ENCODE measurements around the gene RASGEF1B. TPM values are rescaled to one million over a fixed set of nuclear protein-coding genes. Genes with fewer than 3 reads are reported as not detected.

The RASGEF1B gene
- total and polyA plus RNA-seq, 12 donors: 5.6 to 27.2 (median 8.8) TPM

DNA sequence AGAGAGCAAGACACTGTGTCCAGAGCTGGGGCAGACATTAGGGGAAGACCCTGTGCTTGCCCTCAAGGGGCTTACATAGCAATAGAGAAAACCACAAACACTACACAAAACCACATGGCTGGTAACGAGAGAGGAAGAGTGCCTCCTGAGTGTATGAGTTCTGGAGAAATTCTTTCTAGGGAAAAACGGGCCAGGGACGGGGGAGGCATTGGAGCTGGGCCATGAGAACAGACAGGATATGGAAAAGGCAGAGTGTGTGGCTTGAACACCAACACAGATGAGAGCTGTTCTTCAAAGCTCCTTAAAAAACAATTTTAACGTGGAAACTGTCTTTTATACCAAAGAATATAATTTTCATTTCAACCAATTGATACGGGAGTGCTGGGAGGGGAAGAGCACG lies 42.7 kb downstream of the RASGEF1B start:
- H3K27me3 ChIP-seq: no peaks in the 10 kb centered on the region
- H3K4me1 ChIP-seq (replicated peaks in 1 of 2): no peaks in the 10 kb centered on the region
- TF ChIP-seq, protein P1, sequence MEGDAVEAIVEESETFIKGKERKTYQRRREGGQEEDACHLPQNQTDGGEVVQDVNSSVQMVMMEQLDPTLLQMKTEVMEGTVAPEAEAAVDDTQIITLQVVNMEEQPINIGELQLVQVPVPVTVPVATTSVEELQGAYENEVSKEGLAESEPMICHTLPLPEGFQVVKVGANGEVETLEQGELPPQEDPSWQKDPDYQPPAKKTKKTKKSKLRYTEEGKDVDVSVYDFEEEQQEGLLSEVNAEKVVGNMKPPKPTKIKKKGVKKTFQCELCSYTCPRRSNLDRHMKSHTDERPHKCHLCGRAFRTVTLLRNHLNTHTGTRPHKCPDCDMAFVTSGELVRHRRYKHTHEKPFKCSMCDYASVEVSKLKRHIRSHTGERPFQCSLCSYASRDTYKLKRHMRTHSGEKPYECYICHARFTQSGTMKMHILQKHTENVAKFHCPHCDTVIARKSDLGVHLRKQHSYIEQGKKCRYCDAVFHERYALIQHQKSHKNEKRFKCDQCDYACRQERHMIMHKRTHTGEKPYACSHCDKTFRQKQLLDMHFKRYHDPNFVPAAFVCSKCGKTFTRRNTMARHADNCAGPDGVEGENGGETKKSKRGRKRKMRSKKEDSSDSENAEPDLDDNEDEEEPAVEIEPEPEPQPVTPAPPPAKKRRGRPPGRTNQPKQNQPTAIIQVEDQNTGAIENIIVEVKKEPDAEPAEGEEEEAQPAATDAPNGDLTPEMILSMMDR (IDR thresholded peaks at IDR 0.05): no peak
- no peak for TF ChIP-seq POLR2A (IDR thresholded peaks at IDR 0.05)
- DNase-seq: no peak
- H3K9me3 ChIP-seq (replicated peaks in 1 of 3): no peaks in the 10 kb centered on the region
- WGBS, 4 donors: 71 to 84% (median 80%) methylated on average over 6 of the region's 6 CpGs
- no peak overlapping the region for H3K27ac ChIP-seq
- intact Hi-C loops (cut with DNase I): no loop called here
- peaks cover 0 to 38% of the 10 kb centered on the region in 2 donors for H3K36me3 ChIP-seq (replicated peaks in 1 of 2)
- no peak overlapping the region for H3K4me3 ChIP-seq

DNA sequence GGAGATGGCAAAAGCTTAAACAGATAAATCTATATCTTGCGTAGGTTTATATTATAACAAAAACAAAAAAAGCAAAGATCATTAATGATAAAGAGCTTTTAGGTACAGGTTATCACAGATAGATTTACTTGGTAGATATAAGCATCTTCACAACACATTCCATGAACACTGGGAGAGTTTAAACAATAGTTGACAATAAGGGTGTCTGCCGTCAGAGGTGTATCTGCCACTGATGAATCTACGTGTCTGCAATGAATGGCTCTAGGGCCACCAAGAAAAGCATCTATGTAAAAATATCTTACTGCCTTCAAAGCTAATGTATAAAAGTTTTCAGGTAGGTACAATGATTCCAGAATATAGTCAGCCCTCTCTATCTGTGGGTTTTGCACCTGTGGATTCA lies 43.7 kb downstream of the RASGEF1B start:
- intact Hi-C loops (cut with DNase I): no loop called here
- Histone ChIP-seq H3K4me3 (no peak overlapping the region), H3K4me1 (replicated peaks in 1 of 2) (no peaks in the 10 kb centered on the region), H3K36me3 (replicated peaks in 1 of 2) (peaks cover 0 to 32% of the 10 kb centered on the region in 2 donors), H3K27ac (no peak overlapping the region), H3K9me3 (replicated peaks in 1 of 3) (no peaks in the 10 kb centered on the region), H3K27me3 (no peaks in the 10 kb centered on the region)
- 77 to 83% (median 81%) methylated on average over 3 of the region's 3 CpGs for WGBS, 4 donors
- TF ChIP-seq, protein P1 (IDR thresholded peaks at IDR 0.05): no peak
- TF ChIP-seq POLR2A (IDR thresholded peaks at IDR 0.05): no peak
- no peak for DNase-seq

DNA sequence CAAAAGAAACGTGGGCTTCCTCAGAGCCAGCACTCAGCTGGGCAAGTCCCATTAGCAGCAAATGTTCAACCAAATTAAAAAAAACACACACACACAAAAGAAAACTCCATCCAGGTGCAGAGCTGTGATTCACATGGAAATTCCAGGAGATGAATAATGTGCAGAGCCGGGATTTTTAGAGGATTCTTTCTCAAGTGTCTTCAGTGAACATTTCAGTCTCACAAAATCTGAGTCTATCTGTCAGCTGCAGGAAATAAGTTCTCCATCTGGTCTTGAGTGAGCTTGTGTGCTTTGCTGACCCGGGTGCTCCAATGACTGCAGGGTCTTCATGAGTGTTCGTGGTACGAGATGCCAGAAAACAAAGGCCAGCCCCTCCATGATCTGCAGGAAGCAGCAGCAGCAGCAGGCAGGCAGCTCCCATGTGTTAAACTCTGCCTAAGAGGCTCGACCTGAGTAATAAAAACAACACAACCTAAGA lies 44.3 kb downstream of the RASGEF1B start:
- H3K4me3 ChIP-seq: no peak overlapping the region
- H3K9me3 ChIP-seq (replicated peaks in 1 of 3): no peaks in the 10 kb centered on the region
- H3K4me1 ChIP-seq (replicated peaks in 1 of 2): no peaks in the 10 kb centered on the region
- intact Hi-C loops (cut with DNase I): no loop called here
- no peak overlapping the region for H3K27ac ChIP-seq
- H3K27me3 ChIP-seq: no peaks in the 10 kb centered on the region
- H3K36me3 ChIP-seq (replicated peaks in 1 of 2): peaks cover 0 to 26% of the 10 kb centered on the region in 2 donors
- TF ChIP-seq POLR2A (IDR thresholded peaks at IDR 0.05): no peak
- TF ChIP-seq, protein P1 (IDR thresholded peaks at IDR 0.05): no peak
- WGBS, 4 donors: 33 to 62% (median 45%) methylated on average over 6 of the region's 6 CpGs
- DNase-seq: no peak

DNA sequence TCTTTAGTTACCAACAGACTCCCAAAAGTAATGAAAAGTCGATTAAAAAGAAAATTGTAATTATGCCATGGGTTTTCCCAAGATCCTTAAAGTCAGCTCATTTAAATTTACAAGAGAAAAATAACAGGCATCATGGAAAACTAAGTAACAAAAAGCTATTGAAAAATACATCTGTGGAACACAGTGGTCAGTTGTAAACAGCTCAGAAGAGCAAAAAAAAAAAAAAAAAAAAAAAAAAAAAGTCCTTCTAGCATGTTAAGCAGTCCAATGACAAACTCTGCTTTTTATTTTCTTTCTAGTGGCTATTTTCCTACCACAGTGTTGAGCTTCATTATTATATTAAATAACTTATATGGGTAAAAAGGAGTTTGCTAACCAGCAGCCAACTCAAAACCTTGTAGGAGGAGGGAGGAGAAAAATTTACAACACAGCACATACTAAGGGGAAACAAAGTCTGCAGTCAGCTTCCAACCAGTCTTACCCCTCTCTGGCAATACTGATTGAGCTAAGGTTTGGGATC lies 44.9 kb downstream of the RASGEF1B start:
- H3K27me3 ChIP-seq: no peaks in the 10 kb centered on the region
- WGBS, 4 donors: 56 to 78% (median 74%) methylated on average over 1 of the region's 1 CpG
- H3K9me3 ChIP-seq (replicated peaks in 1 of 3): no peaks in the 10 kb centered on the region
- no peak for DNase-seq
- TF ChIP-seq, protein P1 (IDR thresholded peaks at IDR 0.05): no peak
- TF ChIP-seq POLR2A (IDR thresholded peaks at IDR 0.05): no peak
- H3K4me3 ChIP-seq: no peak overlapping the region
- H3K27ac ChIP-seq: no peak overlapping the region
- intact Hi-C loops (cut with DNase I): no loop called here
- peaks cover 0 to 21% of the 10 kb centered on the region in 2 donors for H3K36me3 ChIP-seq (replicated peaks in 1 of 2)
- no peaks in the 10 kb centered on the region for H3K4me1 ChIP-seq (replicated peaks in 1 of 2)
